HepG2 (cell line): Measurements from ENCODE around the gene MAPK8IP3. TPM values are rescaled to one million over a fixed set of nuclear protein-coding genes. Genes with fewer than 3 reads are reported as not detected.

Source experiments
- ELF4 ChIP-seq: sonication (generic); formaldehyde crosslinking; IDR thresholded peaks from 2 replicates; pipeline ENCODE4 v1.5.0; 2020; ENCODE audit warnings: missing genetic modification reagents, mild to moderate bottlenecking, moderate library complexity, borderline replicate concordance
- FOSL2 ChIP-seq: sonication (generic); formaldehyde crosslinking; IDR thresholded peaks from 2 replicates; pipeline ENCODE4 v1.4.0; 2020; ENCODE audit warnings: missing genetic modification reagents
- FOXA3 ChIP-seq: IDR thresholded peaks from 2 replicates; pipeline ENCODE4 v1.6.1; 2016; ENCODE audit warnings: missing genetic modification reagents, missing compliant biosample characterization
- FOXO1 ChIP-seq: sonication (generic); formaldehyde crosslinking; IDR thresholded peaks from 2 replicates; pipeline ENCODE4 v1.4.0; 2020; ENCODE audit warnings: missing genetic modification reagents
- MTA1 ChIP-seq: sonication (generic); formaldehyde crosslinking; IDR thresholded peaks from 2 replicates; pipeline ENCODE4 v1.4.0; 2020; ENCODE audit warnings: missing genetic modification reagents, mild to moderate bottlenecking, borderline replicate concordance
- MXI1 ChIP-seq: IDR thresholded peaks from 3 replicates; pipeline ENCODE4 v1.6.1; 2012; ENCODE audit warnings: low read depth, low read length, inconsistent platforms, borderline replicate concordance
- NONO ChIP-seq, 2 experiments: fragments of 450-650 bp in 1 of 2; sonication (generic) in 1 of 2; formaldehyde crosslinking in 1 of 2; IDR thresholded peaks in 1 of 2; conservative IDR thresholded peaks in 1 of 2; 2 replicates each; pipeline versions ENCODE4 v1.6.1 to v1.8.0; 2017 to 2022; ENCODE audit warnings: mild to moderate bottlenecking in 1 of 2, missing genetic modification reagents in 1 of 2, moderate library complexity in 1 of 2
- RARA ChIP-seq: IDR thresholded peaks from 2 replicates; pipeline ENCODE4 v1.6.1; 2016; ENCODE audit warnings: missing genetic modification reagents, missing compliant biosample characterization
- RXRA ChIP-seq: sonication (generic); formaldehyde crosslinking; IDR thresholded peaks from 2 replicates; pipeline ENCODE4 v1.5.1; 2020; ENCODE audit warnings: missing genetic modification reagents
- RXRB ChIP-seq: IDR thresholded peaks from 2 replicates; pipeline ENCODE4 v1.6.1; 2016; ENCODE audit warnings: borderline replicate concordance, missing genetic modification reagents, missing compliant biosample characterization
- SIX4 ChIP-seq: sonication (generic); formaldehyde crosslinking; IDR thresholded peaks from 2 replicates; pipeline ENCODE4 v1.4.0; 2020; ENCODE audit warnings: missing genetic modification reagents
- ZFY ChIP-seq: sonication (generic); formaldehyde crosslinking; IDR thresholded peaks from 2 replicates; pipeline ENCODE4 v1.4.0; 2020; ENCODE audit warnings: missing genetic modification reagents
- ZNF225 ChIP-seq: sonication (generic); formaldehyde crosslinking; IDR thresholded peaks from 2 replicates; pipeline ENCODE4 v1.4.0; 2020; ENCODE audit warnings: mild to moderate bottlenecking, missing genetic modification reagents
- ZNF333 ChIP-seq: sonication (generic); formaldehyde crosslinking; IDR thresholded peaks from 2 replicates; pipeline ENCODE4 v1.4.0; 2020; ENCODE audit warnings: mild to moderate bottlenecking, missing genetic modification reagents, borderline replicate concordance
- ZNF549 ChIP-seq: sonication (generic); formaldehyde crosslinking; IDR thresholded peaks from 2 replicates; pipeline ENCODE4 v1.5.0; 2020; ENCODE audit warnings: missing genetic modification reagents
- ZSCAN25 ChIP-seq: sonication (generic); formaldehyde crosslinking; IDR thresholded peaks from 2 replicates; pipeline ENCODE4 v1.8.0; 2022; ENCODE audit warnings: mild to moderate bottlenecking, missing genetic modification reagents
- polyA plus RNA-seq, 8 experiments: library from polyadenylated mRNA; depleted of rRNA in 3 of 8; stranded (reverse) in 7 of 8; unstranded in 1 of 8; fragments of >200 nt; fragmentation: Illumina TruSeq in 4 of 8; extraction: Trizol in 4 of 8; gene quantifications; 2 replicates each; pipeline versions ENCODE4 v1.2.1 to v1.2.3, GENCODE V29; 2011 to 2016; ENCODE audit warnings: low read depth in 4 of 8, missing spikeins in 1 of 8, mixed read lengths in 1 of 8; ENCODE audit not compliant: insufficient read depth in 1 of 8
- total RNA-seq, 5 experiments: library from RNA; depleted of rRNA; stranded (reverse); fragments of >200 nt; fragmentation: Illumina TruSeq; extraction: Trizol; gene quantifications; 2 replicates each; pipeline ENCODE4 v1.2.3, GENCODE V29; 2016; ENCODE audit warnings: low read depth in 1 of 5
- TF ChIP-seq, protein P1 (sequence below): sonication (generic); formaldehyde crosslinking; IDR thresholded peaks from 2 replicates; pipeline ENCODE4 v1.8.0; 2022; ENCODE audit warnings: missing genetic modification reagents, mild to moderate bottlenecking, borderline replicate concordance
- TF ChIP-seq, protein P2 (sequence below): sonication (generic); formaldehyde crosslinking; IDR thresholded peaks from 2 replicates; pipeline ENCODE4 v1.8.0; 2022; ENCODE audit warnings: missing genetic modification reagents, mild to moderate bottlenecking, moderate library complexity, borderline replicate concordance
- TF ChIP-seq, protein P3 (sequence below): sonication (generic); formaldehyde crosslinking; IDR thresholded peaks from 2 replicates; pipeline ENCODE4 v1.4.0; 2020; ENCODE audit warnings: missing genetic modification reagents, borderline replicate concordance
- TF ChIP-seq, protein P4 (sequence below): sonication (generic); formaldehyde crosslinking; IDR thresholded peaks from 2 replicates; pipeline ENCODE4 v1.4.0; 2020; ENCODE audit warnings: mild to moderate bottlenecking, missing genetic modification reagents

MAPK8IP3 gene
- total and polyA plus RNA-seq, 2 of the 13 experiments (the other 11 are each of a cell fraction or from before 2014, with no cell fraction given), result 25.1 to 41.7 TPM

DNA sequence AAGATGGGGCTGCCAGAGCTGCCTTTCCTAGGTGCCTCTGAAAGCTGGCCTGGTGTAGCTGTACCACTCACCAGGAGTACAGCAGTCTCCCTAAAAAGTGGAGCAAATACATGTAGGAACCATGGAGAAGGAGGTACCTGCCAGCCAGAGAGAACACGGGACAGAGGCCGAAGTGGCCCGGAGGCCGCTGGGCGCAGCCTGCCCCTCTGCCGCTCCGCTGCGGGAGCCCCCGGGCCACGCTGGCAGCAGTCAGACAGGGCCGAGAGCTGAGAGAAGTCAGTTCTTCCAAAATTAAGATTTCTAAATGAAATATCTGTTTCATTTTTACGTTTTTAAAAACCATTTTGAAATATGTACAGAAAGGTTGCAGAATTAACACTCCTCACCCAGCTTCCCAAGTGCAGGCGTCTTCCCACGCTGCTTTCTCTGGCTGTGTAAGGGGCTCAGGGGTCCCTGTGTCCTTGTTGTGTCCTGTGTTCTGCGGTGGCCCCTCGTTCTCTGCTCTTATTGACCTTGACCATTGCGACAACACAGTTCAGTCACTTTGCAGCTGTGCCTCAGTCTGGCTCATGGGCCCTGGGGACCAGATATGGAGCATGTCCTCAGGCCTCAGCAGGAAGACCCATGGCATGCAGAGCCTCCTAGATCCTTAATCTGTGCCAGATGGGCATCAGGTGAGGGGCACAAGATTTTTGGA lies 5.0 kb downstream of the MAPK8IP3 start (continued):
- peak; percentile 62; the same call in 1 of the 2 replicates for TF ChIP-seq FOXO1 (CRISPR knock-in tag)
- TF ChIP-seq, protein P1, sequence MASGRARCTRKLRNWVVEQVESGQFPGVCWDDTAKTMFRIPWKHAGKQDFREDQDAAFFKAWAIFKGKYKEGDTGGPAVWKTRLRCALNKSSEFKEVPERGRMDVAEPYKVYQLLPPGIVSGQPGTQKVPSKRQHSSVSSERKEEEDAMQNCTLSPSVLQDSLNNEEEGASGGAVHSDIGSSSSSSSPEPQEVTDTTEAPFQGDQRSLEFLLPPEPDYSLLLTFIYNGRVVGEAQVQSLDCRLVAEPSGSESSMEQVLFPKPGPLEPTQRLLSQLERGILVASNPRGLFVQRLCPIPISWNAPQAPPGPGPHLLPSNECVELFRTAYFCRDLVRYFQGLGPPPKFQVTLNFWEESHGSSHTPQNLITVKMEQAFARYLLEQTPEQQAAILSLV, result no peak
- no peak for TF ChIP-seq ZNF333 (CRISPR knock-in tag)
- peak; percentile 12; the same call in 1 of the 2 replicates for TF ChIP-seq FOSL2 (CRISPR knock-in tag)
- no peak for TF ChIP-seq ZNF549
- no peak for TF ChIP-seq ZNF225
- TF ChIP-seq MTA1 (CRISPR knock-in tag), result peak; percentile 50; the same call in 1 of the 2 replicates
- TF ChIP-seq FOXA3 (CRISPR knock-in tag), result peak; percentile 37; the same call in 1 of the 2 replicates
- TF ChIP-seq, protein P2, sequence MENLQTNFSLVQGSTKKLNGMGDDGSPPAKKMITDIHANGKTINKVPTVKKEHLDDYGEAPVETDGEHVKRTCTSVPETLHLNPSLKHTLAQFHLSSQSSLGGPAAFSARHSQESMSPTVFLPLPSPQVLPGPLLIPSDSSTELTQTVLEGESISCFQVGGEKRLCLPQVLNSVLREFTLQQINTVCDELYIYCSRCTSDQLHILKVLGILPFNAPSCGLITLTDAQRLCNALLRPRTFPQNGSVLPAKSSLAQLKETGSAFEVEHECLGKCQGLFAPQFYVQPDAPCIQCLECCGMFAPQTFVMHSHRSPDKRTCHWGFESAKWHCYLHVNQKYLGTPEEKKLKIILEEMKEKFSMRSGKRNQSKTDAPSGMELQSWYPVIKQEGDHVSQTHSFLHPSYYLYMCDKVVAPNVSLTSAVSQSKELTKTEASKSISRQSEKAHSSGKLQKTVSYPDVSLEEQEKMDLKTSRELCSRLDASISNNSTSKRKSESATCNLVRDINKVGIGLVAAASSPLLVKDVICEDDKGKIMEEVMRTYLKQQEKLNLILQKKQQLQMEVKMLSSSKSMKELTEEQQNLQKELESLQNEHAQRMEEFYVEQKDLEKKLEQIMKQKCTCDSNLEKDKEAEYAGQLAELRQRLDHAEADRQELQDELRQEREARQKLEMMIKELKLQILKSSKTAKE (CRISPR knock-in tag), result peak; percentile 40; the same call in 1 of the 2 replicates
- TF ChIP-seq, protein P3, sequence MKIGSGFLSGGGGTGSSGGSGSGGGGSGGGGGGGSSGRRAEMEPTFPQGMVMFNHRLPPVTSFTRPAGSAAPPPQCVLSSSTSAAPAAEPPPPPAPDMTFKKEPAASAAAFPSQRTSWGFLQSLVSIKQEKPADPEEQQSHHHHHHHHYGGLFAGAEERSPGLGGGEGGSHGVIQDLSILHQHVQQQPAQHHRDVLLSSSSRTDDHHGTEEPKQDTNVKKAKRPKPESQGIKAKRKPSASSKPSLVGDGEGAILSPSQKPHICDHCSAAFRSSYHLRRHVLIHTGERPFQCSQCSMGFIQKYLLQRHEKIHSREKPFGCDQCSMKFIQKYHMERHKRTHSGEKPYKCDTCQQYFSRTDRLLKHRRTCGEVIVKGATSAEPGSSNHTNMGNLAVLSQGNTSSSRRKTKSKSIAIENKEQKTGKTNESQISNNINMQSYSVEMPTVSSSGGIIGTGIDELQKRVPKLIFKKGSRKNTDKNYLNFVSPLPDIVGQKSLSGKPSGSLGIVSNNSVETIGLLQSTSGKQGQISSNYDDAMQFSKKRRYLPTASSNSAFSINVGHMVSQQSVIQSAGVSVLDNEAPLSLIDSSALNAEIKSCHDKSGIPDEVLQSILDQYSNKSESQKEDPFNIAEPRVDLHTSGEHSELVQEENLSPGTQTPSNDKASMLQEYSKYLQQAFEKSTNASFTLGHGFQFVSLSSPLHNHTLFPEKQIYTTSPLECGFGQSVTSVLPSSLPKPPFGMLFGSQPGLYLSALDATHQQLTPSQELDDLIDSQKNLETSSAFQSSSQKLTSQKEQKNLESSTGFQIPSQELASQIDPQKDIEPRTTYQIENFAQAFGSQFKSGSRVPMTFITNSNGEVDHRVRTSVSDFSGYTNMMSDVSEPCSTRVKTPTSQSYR (CRISPR knock-in tag), result no peak
- TF ChIP-seq, protein P4, sequence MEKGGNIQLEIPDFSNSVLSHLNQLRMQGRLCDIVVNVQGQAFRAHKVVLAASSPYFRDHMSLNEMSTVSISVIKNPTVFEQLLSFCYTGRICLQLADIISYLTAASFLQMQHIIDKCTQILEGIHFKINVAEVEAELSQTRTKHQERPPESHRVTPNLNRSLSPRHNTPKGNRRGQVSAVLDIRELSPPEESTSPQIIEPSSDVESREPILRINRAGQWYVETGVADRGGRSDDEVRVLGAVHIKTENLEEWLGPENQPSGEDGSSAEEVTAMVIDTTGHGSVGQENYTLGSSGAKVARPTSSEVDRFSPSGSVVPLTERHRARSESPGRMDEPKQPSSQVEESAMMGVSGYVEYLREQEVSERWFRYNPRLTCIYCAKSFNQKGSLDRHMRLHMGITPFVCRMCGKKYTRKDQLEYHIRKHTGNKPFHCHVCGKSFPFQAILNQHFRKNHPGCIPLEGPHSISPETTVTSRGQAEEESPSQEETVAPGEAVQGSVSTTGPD (CRISPR knock-in tag), result no peak
- TF ChIP-seq RXRA (CRISPR knock-in tag), result peak; percentile 23; the same call in 1 of the 2 replicates
- peak; percentile 61 for TF ChIP-seq RARA (CRISPR knock-in tag)
- TF ChIP-seq SIX4 (CRISPR knock-in tag), result no peak
- TF ChIP-seq RXRB (CRISPR knock-in tag), result peak; percentile 41; the same call in 1 of the 2 replicates
- no peak for TF ChIP-seq ELF4
- TF ChIP-seq MXI1, result no peak
- no peak for TF ChIP-seq NONO (IDR thresholded peaks at IDR 0.05)
- TF ChIP-seq NONO (CRISPR knock-in tag; conservative IDR thresholded peaks at IDR 0.05), result 0 out of 2 replicates have a peak, but pooled peaks have one; percentile 32
- TF ChIP-seq ZSCAN25 (CRISPR knock-in tag), result no peak
- TF ChIP-seq ZFY, result no peak
